Ammon's horn (tissue), 1 donor: ENCODE results near the gene ASIC2.
"Not testable (repeated sequence)": the region's sequence is repeated elsewhere in the genome, so short reads cannot be mapped to it uniquely, and the experiment has no call there.

Source experiments
- DNase-seq: peaks from one replicate; pipeline ENCODE4 v3.0.0-alpha.2; 2016; ENCODE audit warnings: low spot score

Gene ASIC2

GRCh38 chr17:32980230-32980629 is 312.9 kb downstream of the ASIC2 start:
- no peak for DNase-seq

GRCh38 chr17:32976605-32977004 is 316.5 kb downstream of the ASIC2 start:
- no peak for DNase-seq

- no peak for DNase-seq
These were observed 317.0 kb downstream of the ASIC2 start for GRCh38 chr17:32976131-32976530.

- no peak for DNase-seq
These were observed 321.9 kb downstream of the ASIC2 start for GRCh38 chr17:32971171-32971570.

GRCh38 chr17:32970281-32970680 is 322.8 kb downstream of the ASIC2 start:
- DNase-seq, result no peak

- DNase-seq, result not testable (repeated sequence)
These were observed 323.9 kb downstream of the ASIC2 start for GRCh38 chr17:32969231-32969630.

- no peak for DNase-seq
These were observed 328.6 kb downstream of the ASIC2 start for GRCh38 chr17:32964541-32964940.
